ENCODE results near the gene RABL6. TPM values are rescaled to one million over a fixed set of nuclear protein-coding genes. Genes with fewer than 3 reads are reported as not detected.
A peak's percentile ranks its signal among the peaks of the same experiment; 100 is the strongest.
"Not testable (repeated sequence)": the region's sequence is repeated elsewhere in the genome, so short reads cannot be mapped to it uniquely, and the experiment has no call there.

RABL6 gene
- total RNA-seq, 8 experiments from 2014 or later, result 33.8 to 83.5 (median 39.5) TPM

DNA sequence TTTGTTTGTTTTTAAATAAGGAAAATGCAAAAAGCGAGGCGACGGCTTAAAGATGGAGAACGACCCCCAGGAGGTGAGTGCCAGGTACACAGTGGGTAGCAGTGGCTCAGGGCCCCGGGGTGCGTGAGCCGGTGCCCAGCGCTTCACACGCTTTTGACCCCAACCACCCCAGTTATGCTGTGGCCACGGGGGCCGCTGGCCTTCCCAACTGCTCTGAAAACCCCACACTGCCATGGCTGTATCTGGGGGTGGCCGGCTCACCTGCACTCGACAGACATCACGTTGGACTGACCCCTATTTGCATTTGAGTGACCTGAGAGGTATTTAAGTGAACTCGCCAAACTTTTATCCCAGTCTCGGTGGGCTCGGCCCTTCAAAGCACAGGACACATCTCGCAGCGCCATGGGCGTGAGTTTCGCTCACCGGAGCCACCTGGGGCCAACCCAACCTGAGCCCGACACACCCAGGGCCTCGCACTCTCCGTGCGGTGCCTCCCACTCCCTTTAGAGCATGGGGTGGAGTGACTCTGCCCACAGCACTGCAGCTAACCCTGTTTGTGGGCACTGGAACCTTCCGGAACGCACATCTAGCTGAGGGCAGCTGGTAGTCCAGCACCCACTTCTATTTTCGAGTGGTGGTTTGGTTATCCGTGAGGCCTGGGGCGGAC is 20.9 kb downstream of the RABL6 start:
- Histone ChIP-seq H3K27ac (no peak overlapping the region), H3K4me1 (replicated peaks in 1 of 2) (no peaks in the 10 kb centered on the region), H3K4me3 (no peak overlapping the region)
- in situ Hi-C loops (cut with MboI; ENCODE audit: low pct_unique_long_range_greater_than_20kb in 2 of 9, low sequenced_read_pairs in 9 of 9, unreplicated experiment in 9 of 9), result no loop called here
- WGBS, 10 experiments, result 87 to 100% (median 99%) methylated on average over 1 to 8 of the region's 31 CpGs; no CpG with 5 or more reads in 2 of the 10 experiments
- no peak for ATAC-seq (replicated peaks in 6 of 8)

DNA sequence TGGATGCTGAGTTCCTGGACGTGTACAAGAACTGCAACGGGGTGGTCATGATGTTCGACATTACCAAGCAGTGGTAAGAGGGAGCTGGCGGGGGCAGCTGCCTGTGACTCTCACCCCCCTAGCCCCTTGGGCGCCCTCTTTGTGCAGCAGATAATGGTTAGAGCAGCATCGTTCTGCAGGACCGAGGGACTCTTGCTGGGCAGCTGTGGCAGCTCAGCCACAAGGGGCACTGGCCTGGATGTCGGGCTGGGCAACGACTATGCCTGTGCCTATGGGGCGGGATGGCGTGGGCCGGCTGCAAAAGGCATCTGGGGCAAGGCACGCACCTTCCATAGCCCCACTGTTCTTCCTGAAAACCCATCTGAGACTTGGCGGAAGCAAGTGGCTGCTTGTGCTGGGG is 21.7 kb downstream of the RABL6 start:
- in situ Hi-C loops (cut with MboI; ENCODE audit: low pct_unique_long_range_greater_than_20kb in 2 of 9, low sequenced_read_pairs in 9 of 9, unreplicated experiment in 9 of 9), result no loop called here
- H3K4me1 ChIP-seq (replicated peaks in 1 of 2), result no peaks in the 10 kb centered on the region
- H3K4me3 ChIP-seq, result no peak overlapping the region
- H3K27ac ChIP-seq, result no peak overlapping the region
- WGBS, 10 experiments, result 73 to 100% (median 81%) methylated on average over 1 to 4 of the region's 14 CpGs; no CpG with 5 or more reads in 4 of the 10 experiments
- ATAC-seq (replicated peaks in 6 of 8), result no peak

DNA sequence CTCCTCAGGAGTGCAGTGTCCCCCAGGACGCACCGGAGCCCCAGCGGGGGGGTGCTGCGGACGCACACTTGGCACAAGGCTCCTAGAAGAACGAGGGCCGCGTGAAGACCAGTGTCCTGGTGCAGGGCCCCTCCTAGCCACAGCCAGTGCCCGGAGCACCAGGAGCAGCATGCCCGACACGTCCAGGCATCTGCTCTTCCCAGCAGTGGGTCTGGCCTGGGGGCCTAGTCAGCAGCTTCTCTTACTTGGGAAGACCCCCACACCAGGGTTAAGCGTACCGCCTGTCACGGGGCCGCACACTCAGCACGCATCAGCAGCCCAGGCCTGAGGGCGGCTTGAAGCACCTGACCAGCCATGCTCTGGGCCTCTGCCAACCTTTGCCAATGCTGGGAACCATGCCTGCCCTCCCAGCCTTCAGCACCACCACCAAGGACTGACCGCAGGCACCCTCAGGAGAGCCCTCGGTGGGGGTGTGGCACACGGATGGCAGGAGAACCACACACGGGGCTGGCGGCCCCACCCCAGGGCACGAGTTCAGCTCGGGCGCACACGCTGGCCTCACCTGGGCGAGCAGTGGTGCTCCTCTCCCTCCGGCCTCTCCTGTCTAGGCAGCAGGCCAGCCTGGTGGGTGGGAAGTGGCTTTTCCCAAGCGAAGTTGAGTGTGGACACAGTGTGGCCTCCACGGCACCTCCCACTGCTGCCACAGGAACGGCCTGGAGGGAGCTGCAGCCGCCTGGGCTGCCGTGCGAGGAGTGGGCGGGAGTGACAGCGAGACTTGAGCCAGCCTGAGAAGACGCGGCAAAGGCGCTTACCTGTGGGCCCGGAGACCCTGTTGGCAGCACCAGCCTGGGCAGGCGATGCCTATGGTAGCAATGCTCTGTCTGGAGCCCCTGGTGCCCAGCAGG is 22.5 kb downstream of the RABL6 start:
- 60 to 100% (median 90%) methylated on average over 1 to 6 of the region's 41 CpGs; no CpG with 5 or more reads in 5 of the 10 experiments for WGBS, 10 experiments
- peak in 4 of 8 experiments; percentile 8 to 14 (median 12) for ATAC-seq (replicated peaks in 6 of 8)
- no peak overlapping the region for H3K27ac ChIP-seq

DNA sequence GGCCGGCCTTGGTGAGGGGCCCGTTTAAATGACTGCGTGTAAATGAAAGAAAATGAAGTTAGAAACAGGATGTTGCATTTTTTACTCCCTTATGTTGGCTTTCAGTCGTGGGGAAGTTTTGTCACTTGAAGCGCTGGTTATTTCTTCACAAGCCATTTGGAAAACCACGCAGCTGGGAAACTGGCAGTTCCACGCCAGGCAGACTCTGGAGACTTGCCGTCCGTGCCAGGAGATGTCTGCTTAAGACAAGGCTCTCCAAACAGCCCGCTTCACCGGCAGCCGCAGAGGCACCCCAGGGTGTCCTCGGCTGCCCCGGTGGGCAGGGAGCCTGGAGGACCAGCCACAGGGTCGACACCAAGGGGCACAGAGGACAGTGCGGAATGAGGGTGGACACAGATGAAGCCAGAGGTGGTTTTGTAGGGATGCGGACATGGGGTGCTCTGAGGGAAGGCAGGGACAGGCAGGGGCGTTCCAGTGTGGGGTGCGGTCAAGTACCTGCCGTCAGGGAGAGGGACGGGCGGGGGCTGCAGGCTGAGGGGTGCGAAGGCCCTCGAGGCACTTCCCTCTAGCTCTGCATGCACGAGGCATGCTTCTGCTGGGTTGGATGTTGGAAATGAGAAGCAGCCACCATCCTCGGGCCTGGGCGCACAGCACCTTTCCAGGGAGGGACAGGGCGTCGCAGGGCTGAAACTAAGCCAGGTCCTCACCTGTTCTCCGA is 23.4 kb downstream of the RABL6 start:
- no peak for ATAC-seq (replicated peaks in 6 of 8)
- H3K4me3 ChIP-seq, result no peak overlapping the region
- H3K4me1 ChIP-seq (replicated peaks in 1 of 2), result no peaks in the 10 kb centered on the region
- WGBS, 10 experiments, result 80 to 100% (median 90%) methylated on average over 1 to 7 of the region's 30 CpGs; no CpG with 5 or more reads in 2 of the 10 experiments
- in situ Hi-C loops (cut with MboI; ENCODE audit: low pct_unique_long_range_greater_than_20kb in 2 of 9, low sequenced_read_pairs in 9 of 9, unreplicated experiment in 9 of 9), result no loop called here
- H3K27ac ChIP-seq, result no peak overlapping the region

More for the DNA sequence above, 22.5 kb downstream of the RABL6 start:
- Histone ChIP-seq H3K4me3 (no peak overlapping the region), H3K4me1 (replicated peaks in 1 of 2) (no peaks in the 10 kb centered on the region)
- in situ Hi-C loops (cut with MboI; ENCODE audit: low pct_unique_long_range_greater_than_20kb in 2 of 9, low sequenced_read_pairs in 9 of 9, unreplicated experiment in 9 of 9), result no loop called here

DNA sequence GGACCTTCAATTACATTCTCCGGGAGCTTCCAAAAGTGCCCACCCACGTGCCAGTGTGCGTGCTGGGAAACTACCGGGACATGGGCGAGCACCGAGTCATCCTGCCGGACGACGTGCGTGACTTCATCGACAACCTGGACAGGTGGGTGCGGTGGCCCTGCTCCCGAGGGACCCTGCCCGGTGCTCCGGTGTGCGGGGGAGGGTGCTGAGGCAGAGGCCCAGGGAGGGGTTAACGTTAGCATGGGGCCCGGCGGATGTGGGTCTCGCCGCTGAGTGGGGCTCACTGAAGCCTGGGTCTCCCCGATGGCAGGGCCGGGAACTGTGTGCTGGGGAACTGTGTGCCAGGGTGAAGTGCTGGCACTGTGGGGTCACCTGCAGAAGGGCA is 24.0 kb downstream of the RABL6 start:
- Histone ChIP-seq H3K4me1 (replicated peaks in 1 of 2) (no peaks in the 10 kb centered on the region), H3K27ac (no peak overlapping the region), H3K4me3 (no peak overlapping the region)
- ATAC-seq (replicated peaks in 6 of 8), result no peak
- no CpG with 5 or more reads among the region's 23 CpGs for WGBS, 10 experiments
- in situ Hi-C loops (cut with MboI; ENCODE audit: low pct_unique_long_range_greater_than_20kb in 2 of 9, low sequenced_read_pairs in 9 of 9, unreplicated experiment in 9 of 9), result no loop called here

DNA sequence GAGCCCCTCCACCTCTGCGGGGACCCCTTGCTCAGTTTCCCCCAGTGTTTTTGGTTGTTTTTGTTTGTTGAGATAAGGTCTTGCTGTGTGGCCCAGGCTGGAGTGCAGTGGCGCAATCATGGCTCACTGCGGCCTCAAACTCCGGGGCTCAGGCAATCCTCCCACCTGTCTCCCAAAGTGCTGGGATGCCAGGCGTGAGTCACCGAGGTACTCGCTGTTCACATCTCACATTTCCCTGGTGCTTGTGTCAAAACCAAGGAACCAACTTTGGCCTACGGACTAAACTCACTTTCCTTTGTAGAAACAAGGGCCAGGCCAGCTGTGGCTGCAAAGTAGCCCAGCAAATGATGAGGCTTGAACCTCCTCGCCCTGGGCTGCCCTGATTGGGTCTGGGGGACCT is 24.8 kb downstream of the RABL6 start:
- Histone ChIP-seq H3K4me3 (no peak overlapping the region), H3K4me1 (replicated peaks in 1 of 2) (no peaks in the 10 kb centered on the region), H3K27ac (no peak overlapping the region)
- WGBS, 10 experiments, result 88 to 100% methylated on average over 2 to 5 of the region's 9 CpGs; no CpG with 5 or more reads in 8 of the 10 experiments
- no peak for ATAC-seq (replicated peaks in 6 of 8)
- in situ Hi-C loops (cut with MboI; ENCODE audit: low pct_unique_long_range_greater_than_20kb in 2 of 9, low sequenced_read_pairs in 9 of 9, unreplicated experiment in 9 of 9), result no loop called here

DNA sequence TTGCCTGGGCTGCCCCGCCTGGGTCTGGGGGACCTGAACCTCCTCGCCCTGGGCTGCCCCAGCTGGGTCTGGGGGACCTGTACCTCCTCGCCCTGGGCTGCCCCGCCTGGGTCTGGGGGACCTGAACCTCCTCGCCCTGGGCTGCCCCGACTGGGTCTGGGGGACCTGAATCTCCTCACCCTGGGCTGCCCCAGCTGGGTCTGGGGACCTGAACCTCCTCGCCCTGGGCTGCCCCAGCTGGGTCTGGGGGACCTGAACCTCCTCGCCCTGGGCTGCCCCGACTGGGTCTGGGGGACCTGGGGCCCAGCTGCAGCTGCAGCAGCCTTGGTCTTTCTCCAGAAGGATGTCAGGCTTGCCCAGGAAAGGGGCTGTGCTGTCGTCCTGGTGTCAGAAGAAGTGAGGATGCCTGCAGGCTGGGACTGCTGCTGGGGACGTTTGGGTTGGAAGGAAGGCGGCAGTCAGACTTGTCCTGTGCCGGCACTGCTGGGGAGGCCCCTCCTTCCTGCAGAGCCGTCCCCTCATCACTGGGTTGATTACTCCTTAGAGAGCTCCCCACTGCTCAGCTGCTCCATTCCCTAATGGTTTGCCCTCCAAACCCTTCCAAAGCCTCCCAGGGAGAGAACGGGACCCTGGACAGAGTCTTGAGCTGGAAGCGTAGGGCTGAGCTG is 25.8 kb downstream of the RABL6 start:
- WGBS, 10 experiments, result 60 to 100% (median 80%) methylated on average over 1 to 6 of the region's 16 CpGs; no CpG with 5 or more reads in 6 of the 10 experiments
- H3K27ac ChIP-seq, result not testable (repeated sequence)

DNA sequence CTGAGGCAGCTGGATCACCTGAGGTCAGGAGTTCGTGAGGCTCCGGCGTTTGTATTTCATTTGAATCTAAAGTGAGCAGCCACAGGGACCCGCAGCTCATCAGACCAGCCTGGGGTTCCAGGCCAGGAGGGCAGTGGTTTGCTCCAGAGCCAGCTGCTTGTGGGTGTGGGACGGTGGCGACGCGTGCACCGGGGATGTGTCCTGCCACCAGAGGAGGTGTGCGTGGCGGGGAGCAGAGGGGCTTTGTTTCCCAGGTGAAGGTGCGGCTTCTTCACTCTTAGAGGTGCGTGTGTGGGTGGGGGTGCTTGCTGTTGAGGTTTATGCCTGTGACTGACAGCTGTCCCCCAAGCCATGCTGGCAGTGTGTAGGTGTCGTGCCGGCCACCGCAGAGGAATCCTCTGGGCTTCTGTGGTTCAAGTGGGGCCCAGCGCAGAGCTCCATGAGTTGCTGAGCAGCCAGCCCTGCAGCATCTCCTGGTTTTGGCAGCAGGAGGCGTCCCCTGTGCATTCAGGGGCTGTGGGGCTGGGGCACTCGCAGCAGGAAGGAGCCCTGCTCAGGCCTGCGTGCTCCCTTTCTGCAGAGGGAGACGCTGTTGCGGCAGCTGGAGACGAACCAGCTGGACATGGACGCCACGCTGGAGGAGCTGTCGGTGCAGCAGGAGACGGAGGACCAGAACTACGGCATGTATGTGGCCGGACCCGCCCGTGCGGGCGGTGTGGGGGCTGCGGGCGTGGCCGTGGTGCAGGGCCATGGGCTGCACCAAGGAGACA is 27.6 kb downstream of the RABL6 start:
- peaks cover 10 to 13% of the 10 kb centered on the region in 2 donors for H3K4me1 ChIP-seq (replicated peaks in 1 of 2)
- no peak overlapping the region for H3K4me3 ChIP-seq
- no peak for ATAC-seq (replicated peaks in 6 of 8)
- H3K27ac ChIP-seq, result no peak overlapping the region
- 74 to 100% (median 83%) methylated on average over 1 to 21 of the region's 36 CpGs; no CpG with 5 or more reads in 4 of the 10 experiments for WGBS, 10 experiments
- in situ Hi-C loops (cut with MboI; ENCODE audit: low pct_unique_long_range_greater_than_20kb in 2 of 9, low sequenced_read_pairs in 9 of 9, unreplicated experiment in 9 of 9), result no loop called here

More for the DNA sequence above, 25.8 kb downstream of the RABL6 start:
- in situ Hi-C loops (cut with MboI; ENCODE audit: low pct_unique_long_range_greater_than_20kb in 2 of 9, low sequenced_read_pairs in 9 of 9, unreplicated experiment in 9 of 9); ATAC-seq (replicated peaks in 6 of 8); H3K4me1 ChIP-seq (replicated peaks in 1 of 2); H3K4me3 ChIP-seq: not testable (repeated sequence)

DNA sequence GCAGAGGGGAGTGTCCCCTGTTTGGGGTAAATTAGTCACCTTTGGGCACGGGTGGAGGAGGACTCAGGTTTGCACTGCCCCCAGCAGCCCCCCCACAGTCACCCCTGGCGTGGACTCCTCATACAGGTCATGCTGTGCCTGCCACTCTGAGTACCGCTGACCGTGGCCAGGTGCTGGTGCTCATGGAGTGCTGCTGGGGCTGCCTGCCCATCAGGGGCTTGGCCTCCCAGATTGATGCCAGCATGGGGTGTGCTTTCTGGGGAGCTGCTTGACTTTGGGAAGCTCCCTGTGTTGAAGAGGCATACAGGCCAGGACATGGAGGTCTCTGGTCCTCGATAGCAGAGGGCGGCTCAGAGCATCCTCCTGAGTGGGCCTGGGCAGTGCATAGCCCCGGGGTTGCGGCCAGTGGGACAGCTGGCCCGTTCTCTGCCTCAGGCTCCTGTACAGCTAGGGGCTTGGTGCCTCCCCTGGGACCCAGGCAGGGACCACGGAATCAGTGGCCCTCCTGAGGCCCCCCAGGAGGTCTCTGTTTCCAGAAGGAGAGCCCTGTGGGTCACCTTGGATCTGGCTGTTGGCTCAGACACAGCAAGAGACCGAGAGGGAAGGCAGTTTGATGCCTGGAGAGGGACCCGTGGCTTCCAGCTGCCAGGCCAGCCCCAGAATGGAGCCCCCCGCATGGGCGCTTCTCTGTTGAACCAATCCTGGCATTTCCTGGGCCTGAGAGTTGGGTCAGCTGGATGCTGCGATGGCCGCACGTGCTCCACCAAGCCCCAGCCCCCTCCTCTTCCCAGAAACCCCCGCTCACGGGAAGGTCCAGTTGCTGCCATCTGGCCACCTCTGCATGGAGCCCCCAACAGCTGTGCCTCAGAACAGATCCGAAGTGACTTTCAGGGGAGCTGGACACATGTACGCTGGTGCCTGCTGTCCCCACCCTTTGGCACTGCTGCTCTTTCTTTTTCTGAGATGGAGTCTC is 28.5 kb downstream of the RABL6 start:
- Histone ChIP-seq H3K4me3 (no peak overlapping the region), H3K27ac (no peak overlapping the region), H3K4me1 (replicated peaks in 1 of 2) (peaks cover 19 to 22% of the 10 kb centered on the region in 2 donors)
- in situ Hi-C loops (cut with MboI; ENCODE audit: low pct_unique_long_range_greater_than_20kb in 2 of 9, low sequenced_read_pairs in 9 of 9, unreplicated experiment in 9 of 9), result no loop called here
- WGBS, 10 experiments, result 80 to 100% (median 92%) methylated on average over 1 to 2 of the region's 21 CpGs; no CpG with 5 or more reads in 6 of the 10 experiments
- no peak for ATAC-seq (replicated peaks in 6 of 8)

DNA sequence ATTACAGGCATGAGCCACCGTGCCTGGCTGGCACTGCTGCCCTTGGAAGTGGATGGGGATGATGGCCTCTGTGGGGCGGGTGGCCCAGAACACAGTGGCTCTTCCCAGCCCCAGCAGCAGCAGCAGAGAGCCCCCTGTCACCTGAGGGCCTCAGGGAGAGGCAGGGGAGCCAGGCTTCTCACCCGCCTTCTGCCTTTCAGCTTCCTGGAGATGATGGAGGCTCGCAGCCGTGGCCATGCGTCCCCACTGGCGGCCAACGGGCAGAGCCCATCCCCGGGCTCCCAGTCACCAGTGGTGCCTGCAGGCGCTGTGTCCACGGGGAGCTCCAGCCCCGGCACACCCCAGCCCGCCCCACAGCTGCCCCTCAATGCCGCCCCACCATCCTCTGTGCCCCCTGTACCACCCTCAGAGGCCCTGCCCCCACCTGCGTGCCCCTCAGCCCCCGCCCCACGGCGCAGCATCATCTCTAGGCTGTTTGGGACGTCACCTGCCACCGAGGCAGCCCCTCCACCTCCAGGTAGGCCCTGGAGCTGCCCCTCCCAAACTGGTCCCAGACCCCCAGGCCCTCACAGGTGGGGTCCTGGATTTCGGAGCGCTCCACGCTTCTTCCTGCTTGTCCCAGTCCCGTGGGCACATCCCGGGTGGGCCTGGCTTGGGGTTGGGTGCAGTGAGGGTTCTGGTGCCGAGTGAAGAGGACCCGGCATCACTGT is 29.6 kb downstream of the RABL6 start:
- H3K27ac ChIP-seq, result no peak overlapping the region
- no peak overlapping the region for H3K4me3 ChIP-seq
- in situ Hi-C loops (cut with MboI; ENCODE audit: low pct_unique_long_range_greater_than_20kb in 2 of 9, low sequenced_read_pairs in 9 of 9, unreplicated experiment in 9 of 9), result no loop called here
- no peak for ATAC-seq (replicated peaks in 6 of 8)
- 55 to 100% (median 100%) methylated on average over 1 to 6 of the region's 27 CpGs; no CpG with 5 or more reads in 6 of the 10 experiments for WGBS, 10 experiments
- H3K4me1 ChIP-seq (replicated peaks in 1 of 2), result peaks cover 29 to 32% of the 10 kb centered on the region in 2 donors

DNA sequence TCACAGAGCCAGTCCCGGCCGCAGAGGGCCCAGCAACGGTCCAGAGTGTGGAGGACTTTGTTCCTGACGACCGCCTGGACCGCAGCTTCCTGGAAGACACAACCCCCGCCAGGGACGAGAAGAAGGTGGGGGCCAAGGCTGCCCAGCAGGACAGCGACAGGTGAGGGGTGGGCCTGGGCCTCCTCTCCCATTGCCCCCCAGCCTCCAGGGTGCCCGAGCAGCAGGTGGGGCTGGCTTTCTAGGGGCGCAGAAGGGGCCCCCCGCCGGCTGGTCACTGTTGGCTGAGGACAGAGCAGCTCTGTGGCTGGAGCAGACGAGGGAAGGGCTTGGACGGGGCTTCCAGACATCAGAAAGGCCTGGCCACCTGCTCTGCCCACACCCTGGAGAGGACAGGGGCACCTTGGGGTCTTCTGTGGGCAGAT is 30.1 kb downstream of the RABL6 start:
- H3K4me3 ChIP-seq; ATAC-seq (replicated peaks in 6 of 8); H3K27ac ChIP-seq; in situ Hi-C loops (cut with MboI; ENCODE audit: low pct_unique_long_range_greater_than_20kb in 2 of 9, low sequenced_read_pairs in 9 of 9, unreplicated experiment in 9 of 9): not testable (repeated sequence)
- WGBS, 10 experiments, result 74 to 100% methylated on average over 2 to 5 of the region's 15 CpGs; no CpG with 5 or more reads in 8 of the 10 experiments
- H3K4me1 ChIP-seq (replicated peaks in 1 of 2), result peaks cover 29 to 32% of the 10 kb centered on the region in 2 donors
